ENCODE measurements around the gene UPK1A.
"Not testable (repeated sequence)": the region's sequence is repeated elsewhere in the genome, so short reads cannot be mapped to it uniquely, and the experiment has no call there.

UPK1A gene

GRCh38 chr19:35718345-35719041 is 52.2 kb downstream of the UPK1A start:
- DNase-seq (ENCODE audit: low read depth): no peak

GRCh38 chr19:35719402-35720162 is 53.3 kb downstream of the UPK1A start:
- DNase-seq (ENCODE audit: low read depth): no peak

GRCh38 chr19:35720163-35720524 is 53.8 kb downstream of the UPK1A start:
- no peak for DNase-seq (ENCODE audit: low read depth)

- DNase-seq (ENCODE audit: low read depth): no peak
Measured at GRCh38 chr19:35720648-35721047, 54.3 kb downstream of the UPK1A start.

GRCh38 chr19:35721374-35721773 is 55.1 kb downstream of the UPK1A start:
- no peak for DNase-seq (ENCODE audit: low read depth)

- no peak for DNase-seq (ENCODE audit: low read depth)
Measured at GRCh38 chr19:35722461-35722860, 56.1 kb downstream of the UPK1A start.

- DNase-seq (ENCODE audit: low read depth): no peak
Measured at GRCh38 chr19:35722897-35723296, 56.6 kb downstream of the UPK1A start.

GRCh38 chr19:35723671-35724070 is 57.4 kb downstream of the UPK1A start:
- no peak for DNase-seq (ENCODE audit: low read depth)

- DNase-seq (ENCODE audit: low read depth): not testable (repeated sequence)
Measured at GRCh38 chr19:35724132-35724531, 57.8 kb downstream of the UPK1A start.

GRCh38 chr19:35724560-35724959 is 58.2 kb downstream of the UPK1A start:
- DNase-seq (ENCODE audit: low read depth): no peak

- DNase-seq (ENCODE audit: low read depth): no peak
Measured at GRCh38 chr19:35725216-35725861, 59.0 kb downstream of the UPK1A start.

GRCh38 chr19:35727053-35727955 is 61.0 kb downstream of the UPK1A start:
- no peak for DNase-seq (ENCODE audit: low read depth)

Measured in GM04503 (cell line).